ENCODE measurements around the gene DDOST.

Gene DDOST

DNA sequence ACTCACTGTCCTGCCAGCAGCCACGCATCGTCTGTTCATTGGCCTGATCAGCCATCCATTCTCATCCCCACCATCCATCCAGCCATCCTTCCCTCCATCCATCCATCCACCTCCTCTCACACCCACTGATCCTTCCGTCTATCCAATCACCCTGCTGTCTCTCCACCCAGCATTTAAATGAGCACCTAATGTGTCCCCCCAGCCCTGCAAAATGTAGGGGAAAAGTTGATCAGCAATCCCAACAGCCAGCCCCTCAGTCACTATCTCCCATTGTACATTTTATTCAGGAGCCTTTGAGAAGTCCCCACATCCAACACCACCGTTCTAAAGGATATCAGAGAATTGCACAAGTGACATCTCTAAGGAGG is 11.1 kb upstream of the DDOST start:
- H3K4me3 ChIP-seq (ENCODE audit: low read depth, low read length) = no peak overlapping the region
- DNase-seq (ENCODE audit: low read depth) = no peak
- TF ChIP-seq, protein P1, sequence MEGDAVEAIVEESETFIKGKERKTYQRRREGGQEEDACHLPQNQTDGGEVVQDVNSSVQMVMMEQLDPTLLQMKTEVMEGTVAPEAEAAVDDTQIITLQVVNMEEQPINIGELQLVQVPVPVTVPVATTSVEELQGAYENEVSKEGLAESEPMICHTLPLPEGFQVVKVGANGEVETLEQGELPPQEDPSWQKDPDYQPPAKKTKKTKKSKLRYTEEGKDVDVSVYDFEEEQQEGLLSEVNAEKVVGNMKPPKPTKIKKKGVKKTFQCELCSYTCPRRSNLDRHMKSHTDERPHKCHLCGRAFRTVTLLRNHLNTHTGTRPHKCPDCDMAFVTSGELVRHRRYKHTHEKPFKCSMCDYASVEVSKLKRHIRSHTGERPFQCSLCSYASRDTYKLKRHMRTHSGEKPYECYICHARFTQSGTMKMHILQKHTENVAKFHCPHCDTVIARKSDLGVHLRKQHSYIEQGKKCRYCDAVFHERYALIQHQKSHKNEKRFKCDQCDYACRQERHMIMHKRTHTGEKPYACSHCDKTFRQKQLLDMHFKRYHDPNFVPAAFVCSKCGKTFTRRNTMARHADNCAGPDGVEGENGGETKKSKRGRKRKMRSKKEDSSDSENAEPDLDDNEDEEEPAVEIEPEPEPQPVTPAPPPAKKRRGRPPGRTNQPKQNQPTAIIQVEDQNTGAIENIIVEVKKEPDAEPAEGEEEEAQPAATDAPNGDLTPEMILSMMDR (IDR thresholded peaks at IDR 0.05; ENCODE audit: insufficient read depth, low read depth, low read length, missing control alignments) = no peak

DNA sequence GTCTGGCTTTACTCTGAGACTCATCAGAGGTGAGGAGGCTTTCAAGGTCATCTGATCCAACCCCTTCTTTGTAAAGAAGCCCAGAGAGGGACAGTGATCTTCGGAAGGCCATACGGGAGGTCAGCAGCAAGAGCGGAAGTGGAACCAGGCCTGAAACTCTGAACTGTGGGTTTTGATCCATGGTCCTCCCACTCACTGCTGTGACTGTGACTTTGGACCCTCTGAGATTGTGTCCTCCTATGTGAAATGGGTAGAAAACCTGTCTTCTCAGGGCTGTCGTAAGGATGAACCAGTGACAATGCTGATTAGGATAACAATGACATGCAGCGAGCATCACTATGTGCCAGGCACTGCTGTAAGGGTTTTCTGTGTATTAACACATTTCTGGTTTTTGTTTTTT is 9.8 kb upstream of the DDOST start:
- H3K4me3 ChIP-seq (ENCODE audit: low read depth, low read length) = no peak overlapping the region
- DNase-seq (ENCODE audit: low read depth) = no peak
- TF ChIP-seq, protein P1 (IDR thresholded peaks at IDR 0.05; ENCODE audit: insufficient read depth, low read depth, low read length, missing control alignments) = no peak

DNA sequence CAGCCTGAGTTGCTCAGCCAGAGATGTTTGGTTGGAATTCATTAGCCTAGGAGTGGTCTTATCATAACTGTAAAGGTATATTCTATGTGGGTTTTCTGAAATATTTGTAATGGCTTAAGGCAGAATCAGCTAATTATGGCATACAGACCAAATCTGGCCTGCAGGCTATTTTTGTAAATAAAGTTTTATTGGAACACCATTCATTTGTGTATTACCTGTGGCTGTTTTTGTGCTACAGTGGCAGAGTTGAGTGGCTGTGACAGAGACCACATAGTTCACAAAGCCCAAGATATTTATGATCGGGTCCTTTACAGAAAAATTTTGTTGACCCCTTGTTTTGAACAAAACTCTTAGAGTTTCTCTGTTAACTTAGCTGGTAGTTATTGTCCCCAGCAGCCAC is 7.4 kb upstream of the DDOST start:
- no peak for DNase-seq (ENCODE audit: low read depth)
- TF ChIP-seq, protein P1 (IDR thresholded peaks at IDR 0.05; ENCODE audit: insufficient read depth, low read depth, low read length, missing control alignments) = no peak

DNA sequence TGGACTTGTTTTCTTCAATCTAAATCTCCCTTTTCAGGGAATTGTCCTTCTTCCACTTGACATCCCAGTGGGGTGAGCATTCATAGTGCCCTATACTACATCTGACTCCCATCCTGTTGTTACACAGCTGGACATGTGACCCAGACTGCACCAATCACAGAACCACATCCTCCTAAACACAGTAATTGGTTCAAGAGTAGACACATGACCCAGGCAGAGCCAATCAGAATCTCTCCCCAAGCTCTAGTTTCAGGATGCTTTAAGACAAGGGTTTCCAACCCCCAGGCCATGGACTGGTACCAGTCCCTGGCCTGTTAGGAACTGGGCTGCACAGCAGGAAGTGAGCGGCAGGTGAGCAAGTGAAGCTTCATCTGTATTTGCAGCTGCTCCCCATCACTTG is 5.6 kb upstream of the DDOST start:
- no peak overlapping the region for H3K4me3 ChIP-seq (ENCODE audit: low read depth, low read length)
- TF ChIP-seq, protein P1 (IDR thresholded peaks at IDR 0.05; ENCODE audit: insufficient read depth, low read depth, low read length, missing control alignments) = no peak
- DNase-seq (ENCODE audit: low read depth) = peak; percentile 51

More for the DNA sequence above, 7.4 kb upstream of the DDOST start:
- H3K4me3 ChIP-seq (ENCODE audit: low read depth, low read length) = no peak overlapping the region

DNA sequence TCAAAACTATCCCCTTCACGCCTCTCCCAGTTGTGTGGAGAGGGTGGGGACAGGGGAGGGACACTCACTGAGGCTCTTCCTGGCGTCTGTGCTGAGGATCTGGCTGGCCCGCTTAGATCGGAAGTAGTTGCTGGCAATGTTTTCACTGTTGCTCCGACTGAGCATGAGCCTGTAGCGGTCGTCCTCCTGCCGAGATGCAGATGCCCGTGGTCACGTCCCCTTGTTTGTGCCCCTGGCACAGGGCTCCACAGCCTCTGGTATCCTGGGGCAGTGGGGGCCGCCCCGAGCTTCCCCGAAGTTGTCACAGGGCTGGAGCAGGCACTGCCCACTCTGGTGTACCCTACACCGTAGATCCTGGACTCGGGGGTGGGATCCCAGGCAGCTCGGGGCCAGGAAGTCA is 5.0 kb upstream of the DDOST start:
- no peak overlapping the region for H3K4me3 ChIP-seq (ENCODE audit: low read depth, low read length)
- DNase-seq (ENCODE audit: low read depth) = no peak
- TF ChIP-seq, protein P1 (IDR thresholded peaks at IDR 0.05; ENCODE audit: insufficient read depth, low read depth, low read length, missing control alignments) = no peak

DNA sequence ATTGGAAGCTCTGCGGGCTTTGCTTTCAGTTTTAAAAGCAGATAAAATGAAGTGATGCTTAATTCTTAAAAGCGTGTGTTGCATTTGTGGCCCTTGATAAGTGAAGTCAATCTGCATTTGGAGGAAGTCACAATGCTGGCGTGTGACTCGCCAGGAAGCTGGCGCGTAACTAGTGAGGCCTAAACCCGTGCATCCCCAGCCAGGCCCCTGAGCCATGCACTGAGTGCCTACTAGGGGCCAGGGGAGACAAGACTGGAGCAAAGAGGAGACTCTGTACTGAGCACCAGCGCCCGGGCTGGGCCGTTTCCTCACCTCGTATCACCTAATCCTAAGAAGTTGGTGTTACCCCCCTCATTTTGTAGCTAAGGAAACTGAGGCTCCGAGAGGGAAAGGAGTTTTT is 4.6 kb upstream of the DDOST start:
- H3K4me3 ChIP-seq (ENCODE audit: low read depth, low read length) = no peak overlapping the region
- no peak for DNase-seq (ENCODE audit: low read depth)
- TF ChIP-seq, protein P1 (IDR thresholded peaks at IDR 0.05; ENCODE audit: insufficient read depth, low read depth, low read length, missing control alignments) = no peak

DNA sequence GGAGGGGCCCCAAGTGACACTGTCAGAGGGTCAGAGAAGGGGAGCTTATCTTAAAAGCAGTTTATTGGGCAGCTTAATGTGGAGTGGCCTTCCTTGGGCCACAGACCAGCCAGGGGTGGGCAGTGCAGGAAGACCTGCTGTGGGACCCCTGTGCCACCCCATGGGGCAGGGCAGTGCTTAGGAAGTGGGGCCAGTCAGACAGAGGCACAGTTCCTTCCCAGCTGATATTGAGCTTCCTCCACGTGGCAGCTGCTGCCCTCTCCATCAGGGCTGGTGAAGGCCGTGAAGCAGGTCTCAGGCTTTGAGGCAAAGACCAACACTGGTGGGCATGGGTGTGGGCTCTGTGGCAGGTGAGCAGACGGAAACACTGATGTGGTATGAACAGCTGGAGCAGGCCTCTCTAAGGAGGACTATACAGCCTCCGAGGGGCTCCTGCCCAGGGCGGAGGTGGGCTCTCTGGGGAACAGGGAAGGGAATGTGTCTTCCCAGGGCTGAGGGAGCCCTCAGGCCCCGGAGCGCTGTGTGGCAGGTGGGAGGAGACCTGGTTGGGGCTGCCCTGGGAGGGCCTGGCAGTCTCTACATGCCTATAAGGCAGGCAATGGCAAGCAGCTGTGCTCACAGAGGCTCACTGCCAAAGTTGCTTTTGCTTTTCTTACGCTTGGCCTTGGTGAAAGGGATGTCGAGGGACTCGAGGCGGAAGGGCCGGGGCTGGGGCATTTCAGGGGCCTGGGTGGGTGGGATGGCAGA is 3.0 kb upstream of the DDOST start:
- TF ChIP-seq, protein P1 (IDR thresholded peaks at IDR 0.05; ENCODE audit: insufficient read depth, low read depth, low read length, missing control alignments) = no peak
- no peak for DNase-seq (ENCODE audit: low read depth)

More for the DNA sequence above, 3.0 kb upstream of the DDOST start:
- H3K4me3 ChIP-seq (ENCODE audit: low read depth, low read length) = no peak overlapping the region

Measured in GM12865 (cell line).